Left renal pelvis (tissue), 4 donors: ENCODE data around the gene DCST1. TPM values are rescaled to one million over a fixed set of nuclear protein-coding genes. Genes with fewer than 3 reads are reported as not detected.
A peak's percentile ranks its signal among the peaks of the same experiment; 100 is the strongest.

ENCODE experiments used
- DNase-seq, 4 donors: peaks; one replicate each; pipeline ENCODE4 v3.0.0-alpha.2; 2013; ENCODE audit warnings: low read depth in 4 of 4, low spot score in 3 of 4
- polyA plus RNA-seq, 4 donors: library from polyadenylated mRNA; unstranded; fragments of 120-200 nt; gene quantifications; one replicate each; pipeline ENCODE4 v1.2.1, GENCODE V29; 2013; ENCODE audit not compliant: insufficient read length in 4 of 4

Gene DCST1
- polyA plus RNA-seq, 4 donors = 0.21 to 0.41 (median 0.29) TPM

DNA sequence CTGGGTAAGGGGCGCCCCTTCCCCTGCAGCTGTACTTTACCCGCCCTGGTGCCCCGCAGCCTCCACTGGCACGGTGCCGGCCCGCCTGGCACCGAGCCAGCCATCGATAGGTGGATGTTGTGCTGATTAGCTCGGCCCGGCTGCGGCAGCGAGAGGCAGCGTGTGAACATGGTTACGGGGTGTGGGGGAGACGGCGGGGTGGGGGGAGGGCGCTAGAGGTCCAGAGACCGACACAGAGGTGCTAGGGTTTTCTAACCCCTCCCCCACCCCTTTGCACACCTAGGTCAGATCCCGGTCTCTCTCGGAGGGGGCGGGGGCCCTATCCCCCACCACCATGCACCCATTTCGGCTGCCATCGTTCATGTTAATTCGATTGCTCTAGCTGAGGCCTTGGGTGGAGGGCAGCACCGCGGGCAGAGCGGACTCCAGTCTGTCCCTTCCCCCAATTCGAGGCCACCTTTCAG lies 36.6 kb downstream of the DCST1 start:
- DNase-seq = no peak

DNA sequence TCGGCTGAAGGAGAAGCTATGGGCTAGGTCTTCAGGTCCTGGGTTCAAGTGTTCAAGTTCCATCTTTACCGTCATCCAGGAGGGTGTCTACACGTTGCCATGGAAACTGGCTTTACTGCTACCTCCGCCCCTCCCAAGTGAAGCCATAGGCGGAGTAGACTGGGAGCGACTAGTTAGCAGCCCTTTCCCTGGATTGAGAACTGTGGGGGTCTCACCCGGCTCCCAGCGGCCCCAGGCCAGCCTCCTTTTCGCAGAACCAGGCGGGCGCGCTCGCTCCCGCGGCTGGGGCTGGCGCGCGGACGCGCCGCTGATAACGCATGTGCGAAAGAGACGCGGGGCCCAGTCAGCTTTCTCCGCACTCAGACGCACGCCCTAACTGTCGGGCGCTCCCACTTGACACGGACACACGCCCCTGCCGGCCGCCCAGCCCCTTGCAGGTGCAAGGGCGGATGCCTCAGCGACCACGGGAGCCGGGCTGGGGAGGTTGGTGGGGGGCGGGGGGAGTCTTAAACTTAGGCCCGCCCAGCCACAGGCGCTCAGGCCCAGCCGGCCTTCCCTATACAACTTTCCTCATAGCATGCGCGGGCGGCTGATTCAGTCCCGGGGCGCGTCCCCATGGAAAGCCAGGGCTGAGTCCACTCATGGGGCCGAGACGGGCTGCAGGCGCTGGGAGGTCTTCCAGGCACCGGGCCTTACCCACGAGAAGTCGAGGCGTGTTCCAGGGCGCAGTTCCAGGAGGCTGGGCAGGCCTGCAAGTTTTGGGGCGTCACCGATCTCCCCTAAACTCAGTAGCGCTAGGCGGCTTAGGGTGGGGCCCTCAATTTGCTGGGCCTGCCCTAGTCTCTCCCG lies 37.3 kb downstream of the DCST1 start:
- DNase-seq = no peak

GRCh38 chr1:155071701-155072100 lies 38.1 kb downstream of the DCST1 start:
- DNase-seq = no peak

GRCh38 chr1:155072531-155073289 lies 39.1 kb downstream of the DCST1 start:
- DNase-seq = no peak

- DNase-seq = no peak
Observed at GRCh38 chr1:155073377-155074242, 40.0 kb downstream of the DCST1 start.

DNA sequence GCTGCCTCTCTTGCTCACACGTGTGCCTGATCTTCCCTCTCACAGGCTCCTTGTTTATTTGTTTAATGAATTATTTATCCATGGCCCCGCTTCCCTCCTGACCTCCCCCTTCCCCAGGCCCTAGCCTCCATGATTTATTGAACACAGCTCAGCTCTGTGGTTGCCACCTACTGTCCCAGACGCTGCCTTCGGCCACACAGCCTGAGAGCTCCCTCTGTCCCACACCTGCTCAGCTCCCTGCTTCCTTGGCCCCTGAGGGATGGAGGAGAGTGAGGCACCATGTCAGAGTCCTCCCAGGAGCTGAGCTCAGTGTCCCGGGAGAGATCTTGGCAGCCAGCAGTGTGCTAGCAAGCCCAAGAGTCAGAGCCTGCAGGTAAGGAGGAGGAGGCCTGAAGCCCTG lies 41.9 kb downstream of the DCST1 start:
- DNase-seq = no peak

DNA sequence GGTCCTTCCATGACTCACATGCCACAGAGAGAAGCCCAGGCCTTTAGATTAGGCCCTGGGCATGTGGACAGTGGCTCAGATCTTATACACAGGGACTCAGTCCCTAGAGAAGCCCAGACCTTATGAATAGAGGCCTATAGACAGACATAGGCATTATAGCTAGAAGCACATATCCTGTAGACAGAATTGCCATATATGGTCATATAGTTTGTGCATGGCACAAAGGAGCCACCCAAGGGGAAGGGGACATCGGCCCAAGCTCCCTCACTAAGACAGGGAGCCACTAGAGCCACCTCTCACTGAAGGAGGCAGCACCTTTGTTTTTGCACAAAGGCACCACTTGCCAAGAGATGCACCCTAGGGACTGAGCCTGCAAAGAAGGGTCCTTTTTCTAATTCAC lies 42.7 kb downstream of the DCST1 start:
- no peak for DNase-seq

DNA sequence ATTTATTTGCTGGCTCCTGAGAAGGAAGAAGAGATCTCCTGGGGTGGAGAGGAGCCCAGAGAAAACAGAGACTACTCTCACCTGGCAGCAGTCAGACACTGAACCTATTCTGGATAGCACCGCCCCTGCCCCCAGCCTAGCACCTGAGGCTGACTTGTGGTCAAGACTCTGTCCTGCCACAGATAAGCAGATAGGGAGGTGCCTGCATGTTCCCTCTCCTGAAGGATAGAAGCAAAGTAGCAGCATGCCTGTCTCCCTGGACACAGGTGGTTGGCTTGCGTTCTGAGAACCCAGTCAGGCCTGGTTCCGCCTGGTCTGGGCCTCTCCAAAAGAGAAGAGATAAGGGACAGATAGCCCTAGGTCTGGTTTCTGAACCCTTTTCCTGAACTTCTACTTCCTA lies 43.7 kb downstream of the DCST1 start:
- DNase-seq = no peak

DNA sequence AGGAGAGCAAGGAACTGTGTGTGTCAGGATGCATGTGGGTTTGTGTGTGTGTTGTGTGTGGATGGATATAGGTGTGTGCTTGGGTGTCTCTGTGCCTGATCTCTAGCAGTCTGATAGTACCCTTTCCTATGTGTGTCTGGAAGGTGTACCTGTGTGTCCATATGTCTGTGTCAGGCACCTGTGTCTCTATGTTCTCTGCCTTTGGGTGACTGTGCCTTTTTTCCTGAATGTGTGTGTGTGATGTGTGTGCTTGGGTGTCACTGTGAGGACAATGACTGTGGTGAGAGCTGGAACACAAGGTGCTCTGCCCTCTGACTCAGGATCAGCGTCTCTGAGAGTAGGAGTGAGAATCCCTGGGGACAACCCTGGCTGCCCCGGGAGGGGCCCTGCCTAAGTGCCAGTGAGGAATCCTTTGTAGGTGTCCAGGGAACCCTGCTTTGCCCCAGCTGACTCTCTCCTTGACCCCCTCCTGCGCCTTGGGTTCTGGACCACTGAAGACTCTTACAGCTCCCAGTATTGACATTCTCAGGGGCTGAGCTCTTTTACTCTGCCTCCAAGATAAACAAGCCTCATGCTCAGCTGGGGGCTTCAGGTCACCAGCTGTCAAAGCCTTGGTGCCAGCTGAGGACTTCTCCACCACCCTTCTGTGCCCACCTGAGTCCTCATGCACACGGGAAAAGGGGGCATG lies 44.3 kb downstream of the DCST1 start:
- DNase-seq = no peak

DNA sequence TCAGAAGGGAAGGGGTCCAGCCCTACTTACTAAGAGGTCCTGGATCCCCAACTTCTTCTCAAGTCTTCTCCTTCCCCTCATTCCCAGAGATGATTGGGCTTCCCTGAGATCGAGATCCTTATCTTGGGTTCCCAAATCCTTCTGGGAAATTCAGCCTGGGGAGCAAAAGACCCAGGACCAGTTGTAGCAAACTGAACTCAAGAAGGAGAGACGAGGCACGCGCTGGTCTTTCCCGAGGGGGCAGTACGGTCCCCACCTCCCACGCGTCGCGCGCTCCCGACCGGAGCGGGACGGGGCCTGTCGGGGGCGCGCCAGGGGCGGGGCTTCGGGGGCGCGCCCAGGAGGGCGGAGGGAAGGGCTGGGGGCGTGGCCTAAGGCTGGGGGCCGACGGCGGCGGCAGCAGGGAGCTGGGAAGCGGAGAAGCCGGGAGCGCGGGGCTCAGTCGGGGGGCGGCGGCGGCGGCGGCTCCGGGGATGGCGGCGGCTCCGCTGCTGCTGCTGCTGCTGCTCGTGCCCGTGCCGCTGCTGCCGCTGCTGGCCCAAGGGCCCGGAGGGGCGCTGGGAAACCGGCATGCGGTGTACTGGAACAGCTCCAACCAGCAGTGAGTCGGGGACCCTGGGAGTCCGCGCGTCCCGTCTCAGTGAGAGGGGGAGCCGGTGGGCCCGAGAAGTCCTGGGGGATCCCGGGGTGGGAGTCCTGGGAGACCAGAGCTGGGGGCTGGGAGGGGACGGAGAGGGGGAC lies 45.0 kb downstream of the DCST1 start, which contains the start of gene EFNA3:
Gene EFNA3 (plus strand): TSS at position 369 of the 741 bp plus-strand sequence. CDS start 105 bp downstream, at position 474.
- no peak for DNase-seq

DNA sequence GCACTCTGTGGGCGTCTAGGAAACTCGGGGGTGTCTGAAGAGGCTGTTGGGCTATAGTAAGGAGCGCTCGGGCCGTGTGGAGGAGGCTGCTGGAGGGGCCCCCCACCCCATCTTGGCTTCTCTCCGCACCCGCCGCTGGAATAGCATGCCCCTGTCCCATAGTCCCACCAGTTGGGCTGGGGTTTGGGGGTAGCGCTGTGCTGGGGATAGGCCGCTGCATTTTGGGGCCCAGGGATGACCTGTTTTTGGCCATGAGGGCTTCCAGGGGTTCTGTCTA lies 45.5 kb downstream of the DCST1 start:
- DNase-seq = no peak

DNA sequence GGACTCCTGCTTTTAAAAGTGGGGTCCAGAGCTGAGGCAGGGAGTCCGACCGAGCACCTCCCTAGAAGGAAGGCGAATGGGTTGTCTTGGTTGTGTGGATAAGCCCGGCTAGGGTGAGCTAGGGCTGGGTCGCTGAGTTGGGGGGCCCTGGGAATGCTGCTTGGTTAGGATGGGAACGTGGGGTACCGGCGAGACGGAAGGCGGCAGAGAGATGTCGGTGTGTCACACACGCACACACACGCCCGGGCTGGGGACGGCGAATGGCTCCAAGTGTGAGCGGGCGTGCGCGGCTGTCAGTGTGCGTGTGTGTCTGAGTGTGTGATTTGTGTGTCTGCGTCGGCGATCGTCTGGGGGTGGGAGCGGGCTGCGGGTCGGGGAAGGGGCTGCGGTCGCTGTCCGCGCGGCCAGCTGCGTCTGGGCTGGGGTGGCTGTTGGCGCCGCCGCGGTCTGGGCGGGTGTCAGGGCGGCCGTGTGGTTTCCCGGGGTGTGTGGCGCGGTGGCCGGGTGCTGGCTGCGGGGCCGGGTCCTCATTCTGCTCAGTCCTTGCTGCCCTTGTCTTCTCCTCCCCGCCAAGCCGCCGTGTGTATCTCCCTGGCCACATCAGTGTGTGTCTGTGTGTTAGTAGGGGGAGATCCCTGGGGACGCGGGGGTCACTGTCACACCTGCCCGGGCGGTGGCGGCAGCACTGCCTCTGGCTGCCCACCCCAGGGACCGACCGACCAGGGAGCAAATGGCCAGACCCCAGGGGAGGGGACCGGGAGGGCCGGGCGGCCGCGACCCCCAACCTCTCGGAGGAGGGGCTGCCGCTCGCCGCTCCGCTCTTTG lies 46.1 kb downstream of the DCST1 start:
- DNase-seq = no peak

DNA sequence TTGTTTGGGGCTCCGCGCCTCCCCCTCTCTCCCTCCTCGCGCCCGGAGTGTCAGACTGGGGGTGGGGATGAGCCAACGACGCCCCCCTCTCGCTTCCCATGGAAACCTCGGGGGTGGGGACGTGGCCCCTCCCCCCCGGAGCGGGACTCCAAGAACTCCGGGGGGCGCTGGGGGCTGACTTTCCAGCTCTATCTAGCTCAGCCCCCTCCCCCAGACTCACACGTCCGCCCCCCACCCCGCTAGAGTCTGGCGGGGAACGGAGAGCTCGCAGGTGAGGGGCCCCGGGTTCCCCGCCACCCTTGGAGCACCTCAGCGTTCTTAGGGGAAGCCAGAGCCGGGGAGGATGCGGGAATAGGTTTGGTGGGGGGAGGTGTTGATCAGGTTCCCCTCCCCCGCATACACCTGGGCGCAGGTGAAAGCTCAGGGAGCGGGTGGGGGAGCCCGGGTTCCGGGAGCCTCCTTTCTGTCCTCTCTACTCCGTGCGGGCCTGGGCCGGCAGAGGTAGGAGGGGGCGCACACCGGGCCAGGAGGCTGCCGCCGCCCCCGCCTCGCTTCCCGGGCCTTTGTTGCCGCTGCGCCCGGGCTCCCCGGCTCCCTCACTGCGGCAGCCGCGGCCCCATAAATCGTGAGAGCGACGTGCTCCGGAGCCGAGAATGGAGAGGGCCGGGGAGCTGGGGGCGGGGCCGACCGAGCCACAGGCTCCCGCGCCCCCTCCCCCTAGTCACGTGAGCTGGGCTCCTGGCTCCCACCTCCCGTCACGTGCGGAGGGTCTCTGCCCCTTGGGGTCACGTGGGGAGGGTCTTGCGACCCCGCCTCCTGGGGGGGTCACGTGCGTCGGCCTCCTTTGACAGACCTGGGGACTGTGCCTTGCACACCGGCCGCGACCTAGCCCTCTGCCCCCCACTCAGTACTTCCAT lies 46.9 kb downstream of the DCST1 start:
- peak in 1 of 4 donors; percentile 71 for DNase-seq

DNA sequence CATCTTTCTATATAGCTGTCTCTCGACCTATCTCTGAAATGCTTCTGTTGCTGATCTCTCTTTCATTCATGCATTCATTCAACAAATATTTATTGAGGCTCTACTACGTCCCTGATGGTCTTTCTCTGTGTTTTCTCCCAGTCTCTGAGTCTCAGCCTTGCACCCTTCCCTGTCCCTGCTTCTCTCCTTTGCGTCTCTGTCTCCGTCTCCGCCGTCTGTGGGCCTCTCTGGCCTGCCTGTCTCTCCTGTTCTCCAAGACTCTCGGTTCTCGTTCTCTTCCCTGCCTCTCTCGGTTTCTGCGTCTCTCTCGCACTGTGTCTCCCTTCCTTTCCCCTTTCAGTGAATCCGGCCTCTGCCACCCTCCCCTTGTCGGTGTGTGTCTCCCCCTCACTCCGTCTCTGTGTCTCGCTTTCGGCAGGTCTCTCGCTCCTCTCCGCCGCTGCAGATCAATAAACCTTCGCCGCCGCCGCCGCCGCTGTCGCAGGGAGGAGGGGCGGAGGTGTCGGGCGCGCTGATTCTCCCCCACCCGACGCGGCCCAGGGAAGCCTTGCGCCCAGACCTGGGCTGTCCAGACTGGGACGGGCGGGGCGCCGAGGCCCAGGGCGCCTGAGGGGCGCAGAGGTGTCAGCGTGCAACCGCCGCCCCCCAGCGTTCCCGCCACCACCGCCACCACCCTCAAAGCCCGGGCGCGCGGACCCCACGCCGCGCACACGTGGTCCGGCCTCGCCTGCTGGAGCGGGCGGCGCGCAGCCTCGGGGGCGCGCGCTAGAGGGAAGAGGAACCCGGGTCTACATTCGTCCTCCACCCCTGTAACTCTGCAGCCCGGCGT lies 48.1 kb downstream of the DCST1 start:
- DNase-seq = no peak

- DNase-seq = no peak
Observed at GRCh38 chr1:155082301-155083051, 48.9 kb downstream of the DCST1 start.

DNA sequence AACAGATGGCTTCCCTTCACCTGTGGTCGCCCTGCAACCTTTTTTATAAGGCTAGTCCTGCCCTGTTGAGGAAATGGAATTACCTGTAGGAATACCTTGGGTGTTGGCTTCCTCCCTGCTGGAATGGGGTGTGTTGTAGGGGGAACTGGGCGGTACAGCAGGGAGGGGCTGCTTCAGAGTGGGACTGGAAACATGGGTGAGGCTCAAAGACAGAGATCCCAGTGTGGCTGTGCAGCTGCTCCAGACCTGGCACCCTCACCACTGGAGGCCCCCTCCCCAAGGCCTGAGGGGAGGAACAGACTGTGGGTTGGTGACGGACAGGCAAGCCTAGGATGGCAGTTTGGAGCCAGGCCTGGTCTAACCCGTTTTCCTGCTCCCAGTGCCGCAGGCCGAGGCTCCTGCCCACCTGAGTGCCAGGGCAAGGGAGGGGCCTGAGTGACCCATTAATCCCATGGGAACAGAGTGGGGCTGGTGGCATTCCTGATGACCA lies 49.5 kb downstream of the DCST1 start:
- no peak for DNase-seq
